BLaER1 (cell line): ENCODE data around the gene ALDH3A1.

Source experiments
- H3K27ac ChIP-seq: shearing (Covaris generic); formaldehyde crosslinking; 2 replicates; pipeline ENCODE4 v1.8.1; 2022
- H3K27me3 ChIP-seq: shearing (Covaris generic); formaldehyde crosslinking; 2 replicates; pipeline ENCODE4 v1.8.1; 2022
- H3K36me3 ChIP-seq: shearing (Covaris generic); formaldehyde crosslinking; 2 replicates; pipeline ENCODE4 v1.8.1; 2022
- H3K4me1 ChIP-seq: shearing (Covaris generic); formaldehyde crosslinking; 2 replicates; pipeline ENCODE4 v1.8.1; 2022
- H3K4me2 ChIP-seq: shearing (Covaris generic); formaldehyde crosslinking; 2 replicates; pipeline ENCODE4 v1.8.1; 2022
- H3K4me3 ChIP-seq: shearing (Covaris generic); formaldehyde crosslinking; 2 replicates; pipeline ENCODE4 v1.8.1; 2022
- H3K9ac ChIP-seq: shearing (Covaris generic); formaldehyde crosslinking; 2 replicates; pipeline ENCODE4 v1.8.1; 2022
- H3K9me3 ChIP-seq: shearing (Covaris generic); formaldehyde crosslinking; 2 replicates; pipeline ENCODE4 v1.8.1; 2022
- H4K20me1 ChIP-seq: shearing (Covaris generic); formaldehyde crosslinking; 2 replicates; pipeline ENCODE4 v1.8.1; 2022
- Cebpa-rat ChIP-seq: shearing (Covaris generic); IDR thresholded peaks from 2 replicates; pipeline ENCODE4 v1.8.1; 2022

ALDH3A1 gene

GRCh38 chr17:19733953-19734526 is 14.1 kb downstream of the ALDH3A1 start:
- H3K4me3 ChIP-seq, result no peak overlapping the region
- H3K4me1 ChIP-seq, result no peaks in the 10 kb centered on the region
- no peak overlapping the region for H3K9ac ChIP-seq
- no peaks in the 10 kb centered on the region for H3K27me3 ChIP-seq
- TF ChIP-seq Cebpa-rat, result no peak
- H4K20me1 ChIP-seq, result no peaks in the 10 kb centered on the region
- no peak overlapping the region for H3K27ac ChIP-seq
- no peak overlapping the region for H3K4me2 ChIP-seq
- no peaks in the 10 kb centered on the region for H3K36me3 ChIP-seq
- H3K9me3 ChIP-seq, result no peaks in the 10 kb centered on the region

GRCh38 chr17:19731626-19732025 is 16.5 kb downstream of the ALDH3A1 start:
- H3K4me3 ChIP-seq, result no peak overlapping the region
- H3K9me3 ChIP-seq, result no peaks in the 10 kb centered on the region
- H4K20me1 ChIP-seq, result no peaks in the 10 kb centered on the region
- H3K36me3 ChIP-seq, result no peaks in the 10 kb centered on the region
- H3K27me3 ChIP-seq, result no peaks in the 10 kb centered on the region
- no peak overlapping the region for H3K9ac ChIP-seq
- no peak for TF ChIP-seq Cebpa-rat
- peaks cover 5% of the 10 kb centered on the region; the same call in 1 of the 2 replicates for H3K4me1 ChIP-seq
- H3K27ac ChIP-seq, result no peak overlapping the region
- H3K4me2 ChIP-seq, result no peak overlapping the region

GRCh38 chr17:19730843-19731242 is 17.3 kb downstream of the ALDH3A1 start:
- Histone ChIP-seq H3K27me3 (no peaks in the 10 kb centered on the region), H3K9ac (no peak overlapping the region), H3K9me3 (no peaks in the 10 kb centered on the region), H3K36me3 (no peaks in the 10 kb centered on the region), H3K27ac (no peak overlapping the region), H3K4me2 (no peak overlapping the region), H4K20me1 (no peaks in the 10 kb centered on the region), H3K4me3 (no peak overlapping the region), H3K4me1 (peaks cover 5% of the 10 kb centered on the region; the same call in 1 of the 2 replicates)
- no peak for TF ChIP-seq Cebpa-rat

GRCh38 chr17:19729900-19730299 is 18.2 kb downstream of the ALDH3A1 start:
- H3K27me3 ChIP-seq, result no peaks in the 10 kb centered on the region
- no peaks in the 10 kb centered on the region for H3K36me3 ChIP-seq
- H3K9me3 ChIP-seq, result no peaks in the 10 kb centered on the region
- no peak for TF ChIP-seq Cebpa-rat
- no peak overlapping the region for H3K4me2 ChIP-seq
- no peak overlapping the region for H3K27ac ChIP-seq
- no peaks in the 10 kb centered on the region for H4K20me1 ChIP-seq
- no peak overlapping the region for H3K4me3 ChIP-seq
- H3K4me1 ChIP-seq, result peaks cover 5% of the 10 kb centered on the region; the same call in 1 of the 2 replicates
- H3K9ac ChIP-seq, result no peak overlapping the region

GRCh38 chr17:19728084-19728495 is 20.0 kb downstream of the ALDH3A1 start:
- Histone ChIP-seq H3K4me1 (peaks cover 5% of the 10 kb centered on the region; the same call in 1 of the 2 replicates), H3K9ac (no peak overlapping the region), H3K27me3 (no peaks in the 10 kb centered on the region), H3K4me3 (no peak overlapping the region), H3K27ac (no peak overlapping the region), H3K4me2 (no peak overlapping the region), H4K20me1 (no peaks in the 10 kb centered on the region), H3K9me3 (no peaks in the 10 kb centered on the region), H3K36me3 (no peaks in the 10 kb centered on the region)
- no peak for TF ChIP-seq Cebpa-rat

GRCh38 chr17:19727501-19728078 is 20.5 kb downstream of the ALDH3A1 start:
- H3K4me2 ChIP-seq, result no peak overlapping the region

GRCh38 chr17:19726631-19727376 is 21.3 kb downstream of the ALDH3A1 start:
- no peak overlapping the region for H3K4me2 ChIP-seq
- H3K4me3 ChIP-seq, result no peak overlapping the region
- H3K9ac ChIP-seq, result no peak overlapping the region
- H4K20me1 ChIP-seq, result no peaks in the 10 kb centered on the region
- H3K27ac ChIP-seq, result no peak overlapping the region
- H3K4me1 ChIP-seq, result peaks cover 5% of the 10 kb centered on the region; the same call in 1 of the 2 replicates
- H3K27me3 ChIP-seq, result no peaks in the 10 kb centered on the region
- TF ChIP-seq Cebpa-rat, result no peak
- H3K36me3 ChIP-seq, result no peaks in the 10 kb centered on the region
- no peaks in the 10 kb centered on the region for H3K9me3 ChIP-seq

More at GRCh38 chr17:19727501-19728078, 20.5 kb downstream of the ALDH3A1 start:
- Histone ChIP-seq H3K27me3 (no peaks in the 10 kb centered on the region), H3K9ac (no peak overlapping the region), H3K9me3 (no peaks in the 10 kb centered on the region), H3K27ac (no peak overlapping the region), H4K20me1 (no peaks in the 10 kb centered on the region), H3K4me3 (no peak overlapping the region), H3K4me1 (peaks cover 5% of the 10 kb centered on the region; the same call in 1 of the 2 replicates), H3K36me3 (no peaks in the 10 kb centered on the region)
- no peak for TF ChIP-seq Cebpa-rat

GRCh38 chr17:19725486-19725885 is 22.6 kb downstream of the ALDH3A1 start:
- Histone ChIP-seq H3K27ac (no peak overlapping the region), H3K4me3 (no peak overlapping the region), H3K9ac (no peak overlapping the region), H3K4me1 (peaks cover 11% of the 10 kb centered on the region; the same call in 1 of the 2 replicates), H3K9me3 (no peaks in the 10 kb centered on the region), H3K27me3 (no peaks in the 10 kb centered on the region), H3K36me3 (no peaks in the 10 kb centered on the region), H4K20me1 (no peaks in the 10 kb centered on the region), H3K4me2 (no peak overlapping the region)
- TF ChIP-seq Cebpa-rat, result no peak

GRCh38 chr17:19724501-19725420 is 23.3 kb downstream of the ALDH3A1 start:
- H3K9me3 ChIP-seq, result no peaks in the 10 kb centered on the region
- H4K20me1 ChIP-seq, result no peaks in the 10 kb centered on the region
- peaks cover 12% of the 10 kb centered on the region; the same call in 1 of the 2 replicates for H3K4me1 ChIP-seq
- H3K4me3 ChIP-seq, result no peak overlapping the region
- H3K27ac ChIP-seq, result no peak overlapping the region
- H3K9ac ChIP-seq, result no peak overlapping the region
- H3K27me3 ChIP-seq, result no peaks in the 10 kb centered on the region
- no peak for TF ChIP-seq Cebpa-rat
- H3K4me2 ChIP-seq, result no peak overlapping the region
- H3K36me3 ChIP-seq, result no peaks in the 10 kb centered on the region
